Glutamatergic neuron (in vitro differentiated cells): Measurements from ENCODE around the gene VPS13C. TPM values are rescaled to one million over a fixed set of nuclear protein-coding genes. Genes with fewer than 3 reads are reported as not detected.

Experiments used
- DNase-seq: peaks from one replicate; pipeline ENCODE4 v3.0.0; 2022
- H3K27ac Mint-ChIP-seq: one replicate; pipeline ENCODE4 v1.8.0; 2020; ENCODE audit warnings: mild to moderate bottlenecking, mixed read lengths, inconsistent platforms; ENCODE audit not compliant: unreplicated experiment
- H3K27me3 Mint-ChIP-seq: one replicate; pipeline ENCODE4 v1.8.0; 2020; ENCODE audit warnings: mild to moderate bottlenecking, moderate library complexity, mixed read lengths, inconsistent platforms; ENCODE audit not compliant: unreplicated experiment
- H3K36me3 Mint-ChIP-seq: one replicate; pipeline ENCODE4 v1.8.0; 2020; ENCODE audit warnings: mild to moderate bottlenecking, mixed read lengths, inconsistent platforms; ENCODE audit not compliant: unreplicated experiment
- H3K4me1 Mint-ChIP-seq: one replicate; pipeline ENCODE4 v1.8.0; 2020; ENCODE audit warnings: mild to moderate bottlenecking, low read depth, mixed read lengths, inconsistent platforms; ENCODE audit not compliant: unreplicated experiment
- H3K4me3 Mint-ChIP-seq: one replicate; pipeline ENCODE4 v1.8.0; 2020; ENCODE audit warnings: mild to moderate bottlenecking, mixed read lengths, inconsistent platforms; ENCODE audit not compliant: unreplicated experiment
- H3K9me3 Mint-ChIP-seq: one replicate; pipeline ENCODE4 v1.8.0; 2020; ENCODE audit warnings: mild to moderate bottlenecking, moderate library complexity, mixed read lengths, inconsistent platforms; ENCODE audit not compliant: unreplicated experiment
- total RNA-seq: library from RNA; stranded (reverse); fragmentation: NEBNext Ultra II Directional; extraction: Animal tissue kit (Norgen Biotek cat#: 25700); gene quantifications from one replicate; pipeline ENCODE4 v1.2.1, GENCODE V29; 2021; ENCODE audit not compliant: unreplicated experiment
- TF ChIP-seq, protein P1 (sequence below): fragments of 200-600 bp; sonication (generic); IDR thresholded peaks from one replicate; pipeline ENCODE4 v1.5.0; 2021; ENCODE audit not compliant: partially characterized antibody, unreplicated experiment

VPS13C gene
- total RNA-seq, 1 donor from 2014 or later, result 93.8 TPM

DNA sequence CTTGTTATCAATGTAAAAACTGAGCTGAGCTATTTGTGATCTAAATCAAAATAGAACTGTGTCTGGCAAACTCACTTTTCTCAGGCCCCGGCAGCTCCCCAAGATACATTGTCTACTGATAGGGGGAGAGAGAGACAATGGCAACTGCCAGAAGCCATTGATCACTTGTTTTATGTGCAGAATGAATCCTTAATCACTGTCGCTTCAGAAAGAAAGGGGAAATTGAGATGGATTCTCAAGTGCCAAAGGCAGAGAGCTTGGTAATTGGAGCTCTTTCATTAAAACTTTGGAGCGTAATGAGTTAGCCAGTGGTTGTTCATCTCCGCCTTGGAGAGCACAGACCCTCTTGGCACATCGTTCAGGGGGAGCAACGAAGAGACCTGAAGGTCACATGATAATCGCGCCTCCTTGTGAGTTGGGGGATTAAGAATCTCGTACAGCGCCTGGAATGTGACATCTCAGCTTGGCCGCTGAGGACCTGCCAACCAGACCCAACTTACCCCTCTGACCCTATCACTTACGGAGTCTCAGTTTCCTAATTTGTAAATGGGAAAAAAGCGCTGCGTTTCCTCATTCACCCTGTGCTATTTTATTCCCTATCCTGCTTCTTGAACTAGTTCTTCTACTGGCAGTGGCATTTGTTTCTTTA is 252.8 kb downstream of the VPS13C start:
- Mint-ChIP-seq H3K4me3 (no peak overlapping the region), H3K27ac (no peak overlapping the region), H3K27me3 (no peaks in the 10 kb centered on the region), H3K36me3 (no peaks in the 10 kb centered on the region), H3K9me3 (no peaks in the 10 kb centered on the region), H3K4me1 (peaks cover 2% of the 10 kb centered on the region)
- TF ChIP-seq, protein P1, sequence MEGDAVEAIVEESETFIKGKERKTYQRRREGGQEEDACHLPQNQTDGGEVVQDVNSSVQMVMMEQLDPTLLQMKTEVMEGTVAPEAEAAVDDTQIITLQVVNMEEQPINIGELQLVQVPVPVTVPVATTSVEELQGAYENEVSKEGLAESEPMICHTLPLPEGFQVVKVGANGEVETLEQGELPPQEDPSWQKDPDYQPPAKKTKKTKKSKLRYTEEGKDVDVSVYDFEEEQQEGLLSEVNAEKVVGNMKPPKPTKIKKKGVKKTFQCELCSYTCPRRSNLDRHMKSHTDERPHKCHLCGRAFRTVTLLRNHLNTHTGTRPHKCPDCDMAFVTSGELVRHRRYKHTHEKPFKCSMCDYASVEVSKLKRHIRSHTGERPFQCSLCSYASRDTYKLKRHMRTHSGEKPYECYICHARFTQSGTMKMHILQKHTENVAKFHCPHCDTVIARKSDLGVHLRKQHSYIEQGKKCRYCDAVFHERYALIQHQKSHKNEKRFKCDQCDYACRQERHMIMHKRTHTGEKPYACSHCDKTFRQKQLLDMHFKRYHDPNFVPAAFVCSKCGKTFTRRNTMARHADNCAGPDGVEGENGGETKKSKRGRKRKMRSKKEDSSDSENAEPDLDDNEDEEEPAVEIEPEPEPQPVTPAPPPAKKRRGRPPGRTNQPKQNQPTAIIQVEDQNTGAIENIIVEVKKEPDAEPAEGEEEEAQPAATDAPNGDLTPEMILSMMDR, result no peak
- DNase-seq, result no peak

Other genes starting within 250 kb of the VPS13C start
- 0.20 TPM for gene C2CD4A, start 6.5 kb upstream of the VPS13C start, total RNA-seq
- gene C2CD4B, start 104.8 kb upstream of the VPS13C start, total RNA-seq, result not detected